ENCODE data around the gene FGF9. TPM values are rescaled to one million over a fixed set of nuclear protein-coding genes. Genes with fewer than 3 reads are reported as not detected.

FGF9 gene
- total RNA-seq, 1 donor from 2014 or later: 0.90 TPM

DNA sequence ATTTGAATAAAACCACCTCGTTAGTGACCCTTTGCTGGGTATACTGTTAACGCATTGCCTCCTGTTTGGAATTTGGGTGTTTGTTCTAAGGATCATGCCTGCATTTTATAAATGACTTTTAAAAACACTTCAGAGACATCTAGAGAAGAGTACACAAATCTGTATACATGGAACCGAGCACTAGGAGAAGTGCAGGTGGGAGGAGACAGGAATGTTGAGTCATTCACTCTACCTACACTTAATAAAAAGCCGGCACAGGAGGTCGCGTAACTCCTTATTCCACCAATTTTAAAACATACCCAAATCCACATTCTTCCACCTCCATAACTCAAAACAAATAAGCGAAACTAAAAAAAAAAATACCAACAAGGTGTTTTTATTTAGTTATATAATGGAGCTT is 48.6 kb downstream of the FGF9 start:
- no peak overlapping the region for H3K27ac Mint-ChIP-seq (ENCODE audit: unreplicated experiment)
- no peaks in the 10 kb centered on the region for H3K9me3 Mint-ChIP-seq (ENCODE audit: unreplicated experiment)
- no peak for DNase-seq (ENCODE audit: low spot score)
- no peaks in the 10 kb centered on the region for H3K36me3 Mint-ChIP-seq (ENCODE audit: low read depth, unreplicated experiment)
- peaks cover 4% of the 10 kb centered on the region for H3K27me3 Mint-ChIP-seq (ENCODE audit: unreplicated experiment)
- H3K4me3 Mint-ChIP-seq (ENCODE audit: unreplicated experiment): no peak overlapping the region
- TF ChIP-seq, protein P1, sequence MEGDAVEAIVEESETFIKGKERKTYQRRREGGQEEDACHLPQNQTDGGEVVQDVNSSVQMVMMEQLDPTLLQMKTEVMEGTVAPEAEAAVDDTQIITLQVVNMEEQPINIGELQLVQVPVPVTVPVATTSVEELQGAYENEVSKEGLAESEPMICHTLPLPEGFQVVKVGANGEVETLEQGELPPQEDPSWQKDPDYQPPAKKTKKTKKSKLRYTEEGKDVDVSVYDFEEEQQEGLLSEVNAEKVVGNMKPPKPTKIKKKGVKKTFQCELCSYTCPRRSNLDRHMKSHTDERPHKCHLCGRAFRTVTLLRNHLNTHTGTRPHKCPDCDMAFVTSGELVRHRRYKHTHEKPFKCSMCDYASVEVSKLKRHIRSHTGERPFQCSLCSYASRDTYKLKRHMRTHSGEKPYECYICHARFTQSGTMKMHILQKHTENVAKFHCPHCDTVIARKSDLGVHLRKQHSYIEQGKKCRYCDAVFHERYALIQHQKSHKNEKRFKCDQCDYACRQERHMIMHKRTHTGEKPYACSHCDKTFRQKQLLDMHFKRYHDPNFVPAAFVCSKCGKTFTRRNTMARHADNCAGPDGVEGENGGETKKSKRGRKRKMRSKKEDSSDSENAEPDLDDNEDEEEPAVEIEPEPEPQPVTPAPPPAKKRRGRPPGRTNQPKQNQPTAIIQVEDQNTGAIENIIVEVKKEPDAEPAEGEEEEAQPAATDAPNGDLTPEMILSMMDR (IDR thresholded peaks at IDR 0.05; ENCODE audit: unreplicated experiment): no peak
- no peaks in the 10 kb centered on the region for H3K4me1 Mint-ChIP-seq (ENCODE audit: unreplicated experiment)

DNA sequence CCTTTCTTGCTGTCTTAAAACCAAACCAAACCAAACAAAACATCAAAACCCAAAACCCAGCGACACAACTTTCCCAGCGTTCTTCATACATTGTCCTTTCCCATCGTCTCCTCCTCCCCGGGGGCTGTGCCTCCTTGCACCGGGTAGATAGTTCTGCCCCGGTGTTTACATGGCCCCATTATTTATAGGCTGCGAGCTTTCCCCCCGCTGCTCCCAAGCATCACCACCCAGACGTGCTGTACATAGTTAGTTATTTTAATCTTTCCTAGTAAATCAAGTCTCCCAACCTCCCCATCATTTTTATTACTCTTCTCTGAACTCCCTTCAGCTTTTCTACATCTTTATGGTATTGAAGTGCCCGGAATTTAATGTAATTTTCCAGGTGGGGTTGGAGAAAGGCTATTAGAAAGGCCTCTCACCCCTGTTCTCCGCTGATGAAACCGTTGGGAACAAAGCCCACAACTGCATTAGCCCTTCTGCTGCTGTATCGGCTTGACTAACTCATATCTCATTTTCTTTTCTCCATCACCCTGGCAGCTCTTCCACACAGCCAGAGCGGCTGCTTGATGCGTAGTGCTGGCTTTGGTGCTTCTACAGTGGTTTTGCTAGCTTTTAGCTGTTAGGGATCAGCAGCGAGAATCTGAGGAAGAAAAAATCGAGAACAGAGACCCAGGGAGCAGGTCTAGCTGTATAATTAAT is 53.1 kb downstream of the FGF9 start:
- no peak for DNase-seq (ENCODE audit: low spot score)
- TF ChIP-seq, protein P1 (IDR thresholded peaks at IDR 0.05; ENCODE audit: unreplicated experiment): no peak
- H3K27me3 Mint-ChIP-seq (ENCODE audit: unreplicated experiment): peaks cover 10% of the 10 kb centered on the region
- no peak overlapping the region for H3K4me3 Mint-ChIP-seq (ENCODE audit: unreplicated experiment)
- peaks cover 4% of the 10 kb centered on the region for H3K4me1 Mint-ChIP-seq (ENCODE audit: unreplicated experiment)
- peaks cover 5% of the 10 kb centered on the region for H3K36me3 Mint-ChIP-seq (ENCODE audit: low read depth, unreplicated experiment)
- peaks cover 4% of the 10 kb centered on the region for H3K9me3 Mint-ChIP-seq (ENCODE audit: unreplicated experiment)
- no peak overlapping the region for H3K27ac Mint-ChIP-seq (ENCODE audit: unreplicated experiment)

DNA sequence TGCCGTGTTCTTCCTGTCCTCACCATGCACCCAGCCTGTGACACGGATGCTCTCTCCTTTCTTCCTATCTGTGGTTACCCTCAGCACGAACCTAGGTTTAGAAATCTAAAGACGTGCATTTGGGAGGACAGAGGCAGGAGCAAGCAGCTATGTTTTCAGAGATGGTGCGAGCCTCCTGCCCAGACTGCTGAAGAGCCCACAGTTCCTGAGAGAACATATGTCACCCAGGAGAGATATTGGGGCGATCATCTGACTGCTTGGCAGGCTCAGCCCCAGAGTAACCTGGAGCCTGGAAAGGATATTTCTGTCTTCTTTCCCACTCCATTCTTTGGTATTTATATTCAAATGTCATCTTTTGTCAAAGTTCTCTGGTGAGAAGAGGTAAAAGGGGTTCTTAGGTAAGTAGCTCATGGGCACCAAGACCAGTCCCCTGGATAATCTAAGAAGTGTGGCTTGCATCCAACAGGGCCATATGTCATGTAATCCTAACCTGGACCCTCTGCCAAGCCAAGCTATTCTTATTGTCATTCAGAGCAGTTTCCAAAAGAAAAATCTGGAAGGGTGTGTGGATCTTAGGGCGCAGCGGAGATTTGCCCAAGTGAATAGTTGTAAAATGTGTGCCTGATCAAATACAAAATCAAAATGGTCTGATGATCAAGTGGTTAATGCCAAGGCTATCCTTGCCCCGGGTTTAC is 59.5 kb downstream of the FGF9 start:
- DNase-seq (ENCODE audit: low spot score): no peak
- peaks cover 5% of the 10 kb centered on the region for H3K36me3 Mint-ChIP-seq (ENCODE audit: low read depth, unreplicated experiment)
- H3K27ac Mint-ChIP-seq (ENCODE audit: unreplicated experiment): no peak overlapping the region
- no peak overlapping the region for H3K4me3 Mint-ChIP-seq (ENCODE audit: unreplicated experiment)
- peaks cover 4% of the 10 kb centered on the region for H3K4me1 Mint-ChIP-seq (ENCODE audit: unreplicated experiment)
- H3K9me3 Mint-ChIP-seq (ENCODE audit: unreplicated experiment): peaks cover 4% of the 10 kb centered on the region
- TF ChIP-seq, protein P1 (IDR thresholded peaks at IDR 0.05; ENCODE audit: unreplicated experiment): no peak
- peaks cover 8% of the 10 kb centered on the region for H3K27me3 Mint-ChIP-seq (ENCODE audit: unreplicated experiment)

DNA sequence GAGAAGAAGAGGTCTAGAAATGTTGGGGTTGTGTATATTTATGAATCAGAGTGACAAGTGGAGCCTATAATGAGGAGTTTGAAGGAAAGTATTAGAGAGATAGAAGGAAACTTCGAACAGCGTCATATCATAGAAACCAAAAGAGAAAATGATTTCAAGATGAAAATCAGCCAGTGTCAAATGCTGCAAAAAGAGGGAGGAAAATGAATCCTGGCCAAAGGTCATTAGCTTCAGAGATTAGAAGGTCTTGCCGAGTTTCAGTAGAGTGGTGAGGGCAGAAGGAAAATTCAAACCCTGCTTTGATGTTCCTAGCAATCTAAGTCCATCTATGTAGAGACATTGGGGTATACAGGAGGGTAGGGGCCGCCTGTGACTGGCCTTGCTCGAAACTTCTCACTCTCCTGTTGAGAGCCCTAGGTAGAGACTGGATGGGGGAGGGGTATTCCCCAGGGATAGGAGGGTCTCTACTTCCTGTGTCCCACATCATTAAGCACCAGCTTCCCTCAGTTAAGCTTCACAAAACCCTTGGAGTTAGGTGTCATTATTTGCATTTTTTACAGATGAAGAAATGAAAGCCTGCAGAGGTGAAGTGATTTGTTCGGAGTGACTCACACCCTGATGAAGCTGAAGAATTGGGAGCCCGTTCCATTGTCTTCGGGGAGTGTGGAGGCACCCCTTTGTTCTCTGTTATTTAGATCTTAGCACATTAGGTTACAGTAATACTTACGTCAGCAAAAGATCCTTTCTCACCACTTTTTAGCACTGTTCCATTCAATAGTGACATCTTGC is 62.8 kb downstream of the FGF9 start:
- DNase-seq (ENCODE audit: low spot score): no peak
- TF ChIP-seq, protein P1 (IDR thresholded peaks at IDR 0.05; ENCODE audit: unreplicated experiment): no peak
- Mint-ChIP-seq H3K27me3 (ENCODE audit: unreplicated experiment) (peaks cover 8% of the 10 kb centered on the region), H3K4me1 (ENCODE audit: unreplicated experiment) (no peaks in the 10 kb centered on the region), H3K4me3 (ENCODE audit: unreplicated experiment) (no peak overlapping the region), H3K36me3 (ENCODE audit: low read depth, unreplicated experiment) (no peaks in the 10 kb centered on the region), H3K9me3 (ENCODE audit: unreplicated experiment) (no peaks in the 10 kb centered on the region), H3K27ac (ENCODE audit: unreplicated experiment) (no peak overlapping the region)
